Smooth muscle cell (in vitro differentiated cells): Measurements from ENCODE around the gene IL5RA. TPM values are rescaled to one million over a fixed set of nuclear protein-coding genes. Genes with fewer than 3 reads are reported as not detected.

ENCODE experiments used
- polyA plus RNA-seq: library from polyadenylated mRNA; unstranded; fragments of >200 nt; fragmentation: Nextera tagmentation; extraction: Ambion mirVana; gene quantifications from 2 replicates; pipeline ENCODE4 v1.2.1, GENCODE V29; 2016
- small RNA-seq: library from RNA; depleted of rRNA; stranded (forward); fragments of <200 nt; gene quantifications from one replicate; pipeline ENCODE3, GENCODE V24; 2014
- total RNA-seq: library from RNA; depleted of rRNA; stranded (reverse); fragments of >200 nt; gene quantifications from 2 replicates; pipeline ENCODE4 v1.2.3, GENCODE V29; 2014

IL5RA gene
- total and polyA plus RNA-seq, 2 experiments from 2014 or later: 0.14 TPM; not detected in 1

Small RNA genes lying within 50 kb of the gene (small RNA-seq; reads per million reads assigned to genes)
- not detected for gene RF00416

Other genes with a start within 250 kb of the IL5RA start
- 16.1 and 25.5 TPM in 2 replicates for gene TRNT1, start 16.6 kb upstream of the IL5RA start, total RNA-seq
- 16.2 and 18.6 TPM in 2 replicates for gene TRNT1, start 16.6 kb upstream of the IL5RA start, polyA plus RNA-seq
- gene CRBN, start 69.3 kb upstream of the IL5RA start, total RNA-seq: 47.2 and 77.5 TPM in 2 replicates
- 26.8 and 31.5 TPM in 2 replicates for gene CRBN, start 69.3 kb upstream of the IL5RA start, polyA plus RNA-seq